Nephron progenitor cell (in vitro differentiated cells): Measurements from ENCODE around the gene RGL2.
A peak's percentile ranks its signal among the peaks of the same experiment; 100 is the strongest.

Experiments
- DNase-seq: peaks from one replicate; pipeline ENCODE4 v3.0.0; 2021
- H3K27ac Mint-ChIP-seq: 2 replicates; pipeline ENCODE4 v1.8.0; 2021; ENCODE audit warnings: mild to moderate bottlenecking, moderate library complexity, mixed read lengths
- H3K27me3 Mint-ChIP-seq: 2 replicates; pipeline ENCODE4 v1.8.0; 2021; ENCODE audit warnings: mild to moderate bottlenecking, low read depth, mixed read lengths; ENCODE audit not compliant: poor library complexity
- H3K36me3 Mint-ChIP-seq: 2 replicates; pipeline ENCODE4 v1.8.0; 2021; ENCODE audit warnings: low read depth, mixed read lengths
- H3K4me1 Mint-ChIP-seq: 2 replicates; pipeline ENCODE4 v1.8.0; 2021; ENCODE audit warnings: mixed read lengths
- H3K4me3 Mint-ChIP-seq: 2 replicates; pipeline ENCODE4 v1.8.0; 2021; ENCODE audit warnings: mild to moderate bottlenecking, moderate library complexity, mixed read lengths
- H3K9me3 Mint-ChIP-seq: 2 replicates; pipeline ENCODE4 v1.8.0; 2021; ENCODE audit warnings: mild to moderate bottlenecking, moderate library complexity, mixed read lengths
- CTCF ChIP-seq: fragments of 200-600 bp; sonication (generic); IDR thresholded peaks from 2 replicates; pipeline ENCODE4 v1.5.0; 2021; ENCODE audit warnings: antibody characterized with exemption

RGL2 gene

GRCh38 chr6:33318426-33319073 is 19.8 kb upstream of the RGL2 start:
- Mint-ChIP-seq H3K9me3 (no peaks in the 10 kb centered on the region), H3K4me3 (peak overlapping the region; percentile 96), H3K27me3 (peaks cover 20% of the 10 kb centered on the region), H3K36me3 (peaks cover 28% of the 10 kb centered on the region), H3K27ac (peak overlapping the region; percentile 97), H3K4me1 (peaks cover 91% of the 10 kb centered on the region)
- DNase-seq = no peak
- TF ChIP-seq CTCF = no peak

GRCh38 chr6:33317669-33318425 is 19.1 kb upstream of the RGL2 start, which contains the start of gene ZBTB22:
Gene ZBTB22, minus strand, starts transcription at chr6:33317744. Its CDS starts 828 bp downstream, at chr6:33316916.
- no peaks in the 10 kb centered on the region for H3K9me3 Mint-ChIP-seq
- H3K36me3 Mint-ChIP-seq = peaks cover 28% of the 10 kb centered on the region
- H3K27me3 Mint-ChIP-seq = peaks cover 27% of the 10 kb centered on the region
- H3K27ac Mint-ChIP-seq = peak within 1 kb of the TSS; percentile 97
- DNase-seq = peak; percentile 99
- H3K4me1 Mint-ChIP-seq = peaks cover 94% of the 10 kb centered on the region
- no peak for TF ChIP-seq CTCF
- H3K4me3 Mint-ChIP-seq = peak within 1 kb of the TSS; percentile 96

GRCh38 chr6:33317419-33317668 is 18.6 kb upstream of the RGL2 start:
- H3K9me3 Mint-ChIP-seq = no peaks in the 10 kb centered on the region
- H3K4me1 Mint-ChIP-seq = peaks cover 94% of the 10 kb centered on the region
- TF ChIP-seq CTCF = no peak
- H3K36me3 Mint-ChIP-seq = peaks cover 28% of the 10 kb centered on the region
- DNase-seq = peak; percentile 80
- peak overlapping the region; percentile 32 for H3K27ac Mint-ChIP-seq
- peaks cover 32% of the 10 kb centered on the region for H3K27me3 Mint-ChIP-seq
- peak overlapping the region; percentile 96 for H3K4me3 Mint-ChIP-seq

- peaks cover 94% of the 10 kb centered on the region for H3K4me1 Mint-ChIP-seq
- peaks cover 28% of the 10 kb centered on the region for H3K36me3 Mint-ChIP-seq
- no peak for TF ChIP-seq CTCF
- H3K4me3 Mint-ChIP-seq = peak overlapping the region; percentile 96
- H3K27ac Mint-ChIP-seq = peak overlapping the region; percentile 59
- H3K27me3 Mint-ChIP-seq = peaks cover 37% of the 10 kb centered on the region
- no peak for DNase-seq
- H3K9me3 Mint-ChIP-seq = no peaks in the 10 kb centered on the region
Measured at GRCh38 chr6:33316603-33317418, 18.1 kb upstream of the RGL2 start.

- peaks cover 90% of the 10 kb centered on the region for H3K4me1 Mint-ChIP-seq
- H3K36me3 Mint-ChIP-seq = peaks cover 28% of the 10 kb centered on the region
- peak overlapping the region; percentile 96 for H3K4me3 Mint-ChIP-seq
- H3K27ac Mint-ChIP-seq = peak overlapping the region; percentile 59
- H3K27me3 Mint-ChIP-seq = peaks cover 46% of the 10 kb centered on the region
- TF ChIP-seq CTCF = no peak
- DNase-seq = no peak
- no peaks in the 10 kb centered on the region for H3K9me3 Mint-ChIP-seq
Measured at GRCh38 chr6:33315793-33316602, 17.3 kb upstream of the RGL2 start.
